ENCODE data around the gene ATF6B. TPM values are rescaled to one million over a fixed set of nuclear protein-coding genes. Genes with fewer than 3 reads are reported as not detected.

The ATF6B gene
- total and polyA plus RNA-seq, 2 experiments from 2014 or later, result 24.9 to 26.1 TPM

- no peaks in the 10 kb centered on the region for H3K79me2 ChIP-seq (replicated peaks; ENCODE audit: insufficient read depth)
- ATAC-seq (no peak), DNase-seq (ENCODE audit: low spot score) (no peak)
- no peak overlapping the region for H3K4me3 Mint-ChIP-seq
- H3K27me3 ChIP-seq (ENCODE audit: insufficient read depth), result no peaks in the 10 kb centered on the region
- TF ChIP-seq JUNB (IDR thresholded peaks at IDR 0.05; ENCODE audit: unreplicated experiment) (no peak), ZNF114 (CRISPR knock-in tag; IDR thresholded peaks at IDR 0.05) (no peak), EZH2phosphoT487 (IDR thresholded peaks at IDR 0.05; ENCODE audit: unreplicated experiment) (no peak), ZNF462 (CRISPR knock-in tag; IDR thresholded peaks at IDR 0.05) (no peak), ZNF331 (CRISPR knock-in tag; IDR thresholded peaks at IDR 0.05; ENCODE audit: low read depth) (no peak), POLR2AphosphoS5 (IDR thresholded peaks at IDR 0.05; ENCODE audit: low read depth) (no peak), CREB1 (CRISPR knock-in tag; IDR thresholded peaks at IDR 0.05; ENCODE audit: low read depth) (no peak), EZH2 (IDR thresholded peaks at IDR 0.05; ENCODE audit: low read depth, unreplicated experiment) (no peak), STAT1 (IDR thresholded peaks at IDR 0.05; ENCODE audit: unreplicated experiment) (no peak), CTCF (conservative IDR thresholded peaks at IDR 0.05; ENCODE audit: low read depth in 2 of 2) (no peak)
- TF ChIP-seq, protein P1, sequence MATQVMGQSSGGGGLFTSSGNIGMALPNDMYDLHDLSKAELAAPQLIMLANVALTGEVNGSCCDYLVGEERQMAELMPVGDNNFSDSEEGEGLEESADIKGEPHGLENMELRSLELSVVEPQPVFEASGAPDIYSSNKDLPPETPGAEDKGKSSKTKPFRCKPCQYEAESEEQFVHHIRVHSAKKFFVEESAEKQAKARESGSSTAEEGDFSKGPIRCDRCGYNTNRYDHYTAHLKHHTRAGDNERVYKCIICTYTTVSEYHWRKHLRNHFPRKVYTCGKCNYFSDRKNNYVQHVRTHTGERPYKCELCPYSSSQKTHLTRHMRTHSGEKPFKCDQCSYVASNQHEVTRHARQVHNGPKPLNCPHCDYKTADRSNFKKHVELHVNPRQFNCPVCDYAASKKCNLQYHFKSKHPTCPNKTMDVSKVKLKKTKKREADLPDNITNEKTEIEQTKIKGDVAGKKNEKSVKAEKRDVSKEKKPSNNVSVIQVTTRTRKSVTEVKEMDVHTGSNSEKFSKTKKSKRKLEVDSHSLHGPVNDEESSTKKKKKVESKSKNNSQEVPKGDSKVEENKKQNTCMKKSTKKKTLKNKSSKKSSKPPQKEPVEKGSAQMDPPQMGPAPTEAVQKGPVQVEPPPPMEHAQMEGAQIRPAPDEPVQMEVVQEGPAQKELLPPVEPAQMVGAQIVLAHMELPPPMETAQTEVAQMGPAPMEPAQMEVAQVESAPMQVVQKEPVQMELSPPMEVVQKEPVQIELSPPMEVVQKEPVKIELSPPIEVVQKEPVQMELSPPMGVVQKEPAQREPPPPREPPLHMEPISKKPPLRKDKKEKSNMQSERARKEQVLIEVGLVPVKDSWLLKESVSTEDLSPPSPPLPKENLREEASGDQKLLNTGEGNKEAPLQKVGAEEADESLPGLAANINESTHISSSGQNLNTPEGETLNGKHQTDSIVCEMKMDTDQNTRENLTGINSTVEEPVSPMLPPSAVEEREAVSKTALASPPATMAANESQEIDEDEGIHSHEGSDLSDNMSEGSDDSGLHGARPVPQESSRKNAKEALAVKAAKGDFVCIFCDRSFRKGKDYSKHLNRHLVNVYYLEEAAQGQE (IDR thresholded peaks at IDR 0.05; ENCODE audit: unreplicated experiment), result no peak
- TF ChIP-seq, protein P2, sequence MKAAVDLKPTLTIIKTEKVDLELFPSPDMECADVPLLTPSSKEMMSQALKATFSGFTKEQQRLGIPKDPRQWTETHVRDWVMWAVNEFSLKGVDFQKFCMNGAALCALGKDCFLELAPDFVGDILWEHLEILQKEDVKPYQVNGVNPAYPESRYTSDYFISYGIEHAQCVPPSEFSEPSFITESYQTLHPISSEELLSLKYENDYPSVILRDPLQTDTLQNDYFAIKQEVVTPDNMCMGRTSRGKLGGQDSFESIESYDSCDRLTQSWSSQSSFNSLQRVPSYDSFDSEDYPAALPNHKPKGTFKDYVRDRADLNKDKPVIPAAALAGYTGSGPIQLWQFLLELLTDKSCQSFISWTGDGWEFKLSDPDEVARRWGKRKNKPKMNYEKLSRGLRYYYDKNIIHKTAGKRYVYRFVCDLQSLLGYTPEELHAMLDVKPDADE (IDR thresholded peaks at IDR 0.05), result no peak
- H3K36me3 Mint-ChIP-seq (ENCODE audit: low read depth), result peaks cover 31% of the 10 kb centered on the region
- peaks cover 5% of the 10 kb centered on the region for H3K4me1 Mint-ChIP-seq
- H3K4me1 ChIP-seq (ENCODE audit: insufficient read depth), result no peaks in the 10 kb centered on the region; the same call in 1 of the 2 replicates
- peaks cover 8% of the 10 kb centered on the region for H3K27me3 Mint-ChIP-seq (ENCODE audit: insufficient read depth, low read depth, poor library complexity)
- H3K9me2 ChIP-seq (ENCODE audit: insufficient read depth), result no peaks in the 10 kb centered on the region
- H3K4me3 ChIP-seq, result no peak overlapping the region
- H4K20me1 ChIP-seq (replicated peaks; ENCODE audit: insufficient read depth), result no peaks in the 10 kb centered on the region; the same call in 1 of the 2 replicates
- H3K27ac ChIP-seq (ENCODE audit: low read depth), result 0 out of 2 replicates have a peak overlapping the region, but pooled peaks have one; percentile 76
- H2AFZ ChIP-seq, result no peak overlapping the region
- peaks cover 3% of the 10 kb centered on the region; the same call in 1 of the 2 replicates for H3F3A ChIP-seq (replicated peaks; ENCODE audit: low read depth)
- peaks cover 7% of the 10 kb centered on the region for H3K36me3 ChIP-seq (ENCODE audit: insufficient read depth)
- no peak overlapping the region; the same call in 1 of the 2 replicates for H3K27ac Mint-ChIP-seq
- H3K9me3 Mint-ChIP-seq, result no peaks in the 10 kb centered on the region
- H3K4me2 ChIP-seq, result no peak overlapping the region
These were observed 13.2 kb downstream of the ATF6B start for GRCh38 chr6:32114796-32115195.

Data from GM23338 (cell line).